ENCODE data around the gene CELF3. TPM values are rescaled to one million over a fixed set of nuclear protein-coding genes. Genes with fewer than 3 reads are reported as not detected.

The CELF3 gene
- total and polyA plus RNA-seq, 9 of the 15 experiments (the other 6 are each of a cell fraction or from before 2014, with no cell fraction given) = not detected

DNA sequence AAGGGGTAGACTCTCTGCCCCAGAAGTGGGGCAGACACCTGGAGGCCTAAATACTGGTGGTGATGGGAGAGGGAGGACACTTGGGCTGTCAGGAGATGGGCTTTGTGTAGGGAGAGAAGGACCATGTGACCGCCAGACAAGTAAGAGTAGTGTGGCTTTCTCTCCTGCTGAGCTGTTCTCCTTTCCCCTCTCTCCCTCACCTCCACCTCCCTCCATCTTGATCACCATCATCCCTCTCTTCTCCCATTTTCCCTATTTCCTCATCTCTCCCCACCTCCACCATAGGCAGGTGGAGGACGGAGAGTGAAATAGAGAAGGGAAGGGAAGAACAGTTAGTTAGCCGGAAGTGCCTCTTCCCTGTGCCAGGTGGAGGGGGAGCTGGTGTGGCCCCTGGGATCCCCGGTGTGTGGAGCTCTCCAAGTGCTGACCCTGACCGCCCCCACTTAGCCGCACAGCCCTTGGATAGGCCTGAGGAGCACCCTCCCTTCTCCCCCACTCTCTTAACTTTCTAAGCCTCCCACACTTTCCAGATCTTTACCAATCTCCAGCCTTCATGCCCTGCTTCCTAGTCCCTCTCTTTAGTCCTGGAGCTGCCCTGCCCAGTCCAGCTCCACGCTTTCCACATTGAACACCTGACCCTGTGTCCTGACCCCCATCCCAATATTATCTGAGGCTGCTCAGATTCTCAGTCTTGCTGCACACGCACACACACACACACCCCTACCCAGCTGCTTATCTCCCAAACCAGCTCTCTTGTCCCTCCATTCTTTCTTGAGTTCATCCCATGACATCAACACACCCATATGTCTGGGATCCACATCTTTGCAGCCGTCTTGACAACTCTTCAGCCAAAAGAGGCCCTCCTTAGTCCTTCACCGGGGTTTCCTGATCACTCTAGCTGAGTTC is 1.5 kb downstream of the CELF3 start (continued):
- TF ChIP-seq, protein P1, sequence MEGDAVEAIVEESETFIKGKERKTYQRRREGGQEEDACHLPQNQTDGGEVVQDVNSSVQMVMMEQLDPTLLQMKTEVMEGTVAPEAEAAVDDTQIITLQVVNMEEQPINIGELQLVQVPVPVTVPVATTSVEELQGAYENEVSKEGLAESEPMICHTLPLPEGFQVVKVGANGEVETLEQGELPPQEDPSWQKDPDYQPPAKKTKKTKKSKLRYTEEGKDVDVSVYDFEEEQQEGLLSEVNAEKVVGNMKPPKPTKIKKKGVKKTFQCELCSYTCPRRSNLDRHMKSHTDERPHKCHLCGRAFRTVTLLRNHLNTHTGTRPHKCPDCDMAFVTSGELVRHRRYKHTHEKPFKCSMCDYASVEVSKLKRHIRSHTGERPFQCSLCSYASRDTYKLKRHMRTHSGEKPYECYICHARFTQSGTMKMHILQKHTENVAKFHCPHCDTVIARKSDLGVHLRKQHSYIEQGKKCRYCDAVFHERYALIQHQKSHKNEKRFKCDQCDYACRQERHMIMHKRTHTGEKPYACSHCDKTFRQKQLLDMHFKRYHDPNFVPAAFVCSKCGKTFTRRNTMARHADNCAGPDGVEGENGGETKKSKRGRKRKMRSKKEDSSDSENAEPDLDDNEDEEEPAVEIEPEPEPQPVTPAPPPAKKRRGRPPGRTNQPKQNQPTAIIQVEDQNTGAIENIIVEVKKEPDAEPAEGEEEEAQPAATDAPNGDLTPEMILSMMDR (IDR thresholded peaks at IDR 0.05 in 2 of 3, conservative IDR thresholded peaks at IDR 0.05 in 1 of 3; ENCODE audit: insufficient read depth in 2 of 3, low read depth in 1 of 3, low read length in 3 of 3) = no peak
- no peak for TF ChIP-seq ZFP1 (CRISPR knock-in tag; IDR thresholded peaks at IDR 0.05)
- TF ChIP-seq ZFP36 (IDR thresholded peaks at IDR 0.05; ENCODE audit: low read depth, low read length, partially characterized antibody) = no peak
- TF ChIP-seq PHB2 (IDR thresholded peaks at IDR 0.05; ENCODE audit: low read depth) = peak; percentile 84
- no peak for TF ChIP-seq ZNF174 (CRISPR knock-in tag; IDR thresholded peaks at IDR 0.05)
- TF ChIP-seq CBX2 (IDR thresholded peaks at IDR 0.05; ENCODE audit: insufficient read depth, low read length, poor library complexity, severe bottlenecking) = no peak
- no peak for TF ChIP-seq POLR3G (IDR thresholded peaks at IDR 0.05; ENCODE audit: extremely low read depth, insufficient read length, insufficient replicate concordance)
- TF ChIP-seq DMBX1 (CRISPR knock-in tag; IDR thresholded peaks at IDR 0.05; ENCODE audit: borderline replicate concordance) = peak; percentile 78
- TF ChIP-seq, protein P2, sequence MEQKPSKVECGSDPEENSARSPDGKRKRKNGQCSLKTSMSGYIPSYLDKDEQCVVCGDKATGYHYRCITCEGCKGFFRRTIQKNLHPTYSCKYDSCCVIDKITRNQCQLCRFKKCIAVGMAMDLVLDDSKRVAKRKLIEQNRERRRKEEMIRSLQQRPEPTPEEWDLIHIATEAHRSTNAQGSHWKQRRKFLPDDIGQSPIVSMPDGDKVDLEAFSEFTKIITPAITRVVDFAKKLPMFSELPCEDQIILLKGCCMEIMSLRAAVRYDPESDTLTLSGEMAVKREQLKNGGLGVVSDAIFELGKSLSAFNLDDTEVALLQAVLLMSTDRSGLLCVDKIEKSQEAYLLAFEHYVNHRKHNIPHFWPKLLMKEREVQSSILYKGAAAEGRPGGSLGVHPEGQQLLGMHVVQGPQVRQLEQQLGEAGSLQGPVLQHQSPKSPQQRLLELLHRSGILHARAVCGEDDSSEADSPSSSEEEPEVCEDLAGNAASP (IDR thresholded peaks at IDR 0.05) = no peak
- TF ChIP-seq E2F3 (CRISPR knock-in tag; IDR thresholded peaks at IDR 0.05) = no peak
- no peak for TF ChIP-seq SMARCA5 (IDR thresholded peaks at IDR 0.05)
- TF ChIP-seq NFYB (IDR thresholded peaks at IDR 0.05; ENCODE audit: extremely low read depth, insufficient read length) = no peak
- TF ChIP-seq SAFB (IDR thresholded peaks at IDR 0.05; ENCODE audit: borderline replicate concordance, low read depth, low read length) = no peak
- peak; percentile 65 to 84 for TF ChIP-seq RCOR1 (IDR thresholded peaks at IDR 0.05; ENCODE audit: borderline replicate concordance in 1 of 2, low read depth in 2 of 2, low read length in 2 of 2)
- no peak for TF ChIP-seq SRSF7 (optimal IDR thresholded peaks at IDR 0.05; ENCODE audit: low read depth, low read length)
- no peak for TF ChIP-seq CBFB (CRISPR knock-in tag; IDR thresholded peaks at IDR 0.05)
- TF ChIP-seq, protein P3, sequence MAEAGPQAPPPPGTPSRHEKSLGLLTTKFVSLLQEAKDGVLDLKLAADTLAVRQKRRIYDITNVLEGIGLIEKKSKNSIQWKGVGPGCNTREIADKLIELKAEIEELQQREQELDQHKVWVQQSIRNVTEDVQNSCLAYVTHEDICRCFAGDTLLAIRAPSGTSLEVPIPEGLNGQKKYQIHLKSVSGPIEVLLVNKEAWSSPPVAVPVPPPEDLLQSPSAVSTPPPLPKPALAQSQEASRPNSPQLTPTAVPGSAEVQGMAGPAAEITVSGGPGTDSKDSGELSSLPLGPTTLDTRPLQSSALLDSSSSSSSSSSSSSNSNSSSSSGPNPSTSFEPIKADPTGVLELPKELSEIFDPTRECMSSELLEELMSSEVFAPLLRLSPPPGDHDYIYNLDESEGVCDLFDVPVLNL (CRISPR knock-in tag; IDR thresholded peaks at IDR 0.05; ENCODE audit: low read depth) = no peak
- no peak for TF ChIP-seq ZNF766 (CRISPR knock-in tag; conservative IDR thresholded peaks at IDR 0.05)
- no peak for TF ChIP-seq ERF (CRISPR knock-in tag; IDR thresholded peaks at IDR 0.05)
- no peak for TF ChIP-seq CBX5 (IDR thresholded peaks at IDR 0.05; ENCODE audit: borderline replicate concordance, low read depth)
- no peak for TF ChIP-seq MBD1 (CRISPR knock-in tag; IDR thresholded peaks at IDR 0.05)
- TF ChIP-seq ZKSCAN8 (CRISPR knock-in tag; IDR thresholded peaks at IDR 0.05) = no peak
- peak; percentile 78; the same call in 1 of the 2 replicates for TF ChIP-seq KLF16 (IDR thresholded peaks at IDR 0.05)
